Fibroblast of peridontal ligament (primary cell): Measurements from ENCODE around the gene PRKCD.
A peak's percentile ranks its signal among the peaks of the same experiment; 100 is the strongest.

Experiments used
- DNase-seq: peaks from one replicate; pipeline ENCODE4 v3.0.0-alpha.2; 2010; ENCODE audit errors: extremely low read depth

PRKCD gene

GRCh38 chr3:53190659-53191058, 29.6 kb downstream of the PRKCD start:
- DNase-seq: no peak

GRCh38 chr3:53191836-53192480, 30.9 kb downstream of the PRKCD start:
- DNase-seq: no peak

- no peak for DNase-seq
Measured at GRCh38 chr3:53192608-53193007, 31.6 kb downstream of the PRKCD start.

DNA sequence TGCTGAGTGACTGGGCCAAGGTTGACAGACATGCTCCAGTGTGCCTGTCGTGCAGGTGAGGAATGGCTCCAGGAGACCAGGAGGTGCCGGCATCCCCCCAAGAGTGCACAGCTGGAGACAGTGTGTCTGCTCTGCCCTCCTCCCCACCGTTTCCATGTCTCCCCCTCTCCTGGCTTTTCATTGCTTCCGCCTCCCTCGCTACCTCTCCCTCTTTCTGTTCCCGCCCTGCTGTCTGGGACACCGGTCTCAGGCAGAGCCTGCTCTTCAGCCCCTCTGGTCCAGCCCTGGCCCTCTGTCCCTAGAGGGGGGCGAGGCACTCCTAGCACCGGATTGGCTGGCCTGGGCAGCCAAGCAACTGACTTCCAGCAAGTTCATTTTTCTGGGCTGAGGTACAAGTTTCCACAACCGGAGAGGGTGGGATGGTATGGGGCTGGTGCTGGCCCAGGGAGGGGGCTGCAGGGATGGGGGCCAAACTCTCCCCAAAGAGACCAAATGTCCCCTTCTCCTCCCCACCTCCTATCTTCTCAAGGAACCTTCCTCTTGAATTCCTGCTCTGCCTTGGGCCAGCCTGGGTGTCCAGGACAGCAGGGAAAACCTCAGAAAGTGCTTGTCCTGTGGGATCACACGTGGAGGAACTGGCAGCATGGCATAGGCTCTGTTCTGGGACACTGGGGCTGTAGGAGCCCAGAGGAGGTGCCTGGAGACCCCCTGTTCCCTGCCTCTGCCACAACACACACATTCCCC, 32.6 kb downstream of the PRKCD start:
- no peak for DNase-seq

GRCh38 chr3:53194210-53195065, 33.4 kb downstream of the PRKCD start:
- DNase-seq: peak; percentile 29

- no peak for DNase-seq
Measured at GRCh38 chr3:53195066-53195450, 34.0 kb downstream of the PRKCD start.

DNA sequence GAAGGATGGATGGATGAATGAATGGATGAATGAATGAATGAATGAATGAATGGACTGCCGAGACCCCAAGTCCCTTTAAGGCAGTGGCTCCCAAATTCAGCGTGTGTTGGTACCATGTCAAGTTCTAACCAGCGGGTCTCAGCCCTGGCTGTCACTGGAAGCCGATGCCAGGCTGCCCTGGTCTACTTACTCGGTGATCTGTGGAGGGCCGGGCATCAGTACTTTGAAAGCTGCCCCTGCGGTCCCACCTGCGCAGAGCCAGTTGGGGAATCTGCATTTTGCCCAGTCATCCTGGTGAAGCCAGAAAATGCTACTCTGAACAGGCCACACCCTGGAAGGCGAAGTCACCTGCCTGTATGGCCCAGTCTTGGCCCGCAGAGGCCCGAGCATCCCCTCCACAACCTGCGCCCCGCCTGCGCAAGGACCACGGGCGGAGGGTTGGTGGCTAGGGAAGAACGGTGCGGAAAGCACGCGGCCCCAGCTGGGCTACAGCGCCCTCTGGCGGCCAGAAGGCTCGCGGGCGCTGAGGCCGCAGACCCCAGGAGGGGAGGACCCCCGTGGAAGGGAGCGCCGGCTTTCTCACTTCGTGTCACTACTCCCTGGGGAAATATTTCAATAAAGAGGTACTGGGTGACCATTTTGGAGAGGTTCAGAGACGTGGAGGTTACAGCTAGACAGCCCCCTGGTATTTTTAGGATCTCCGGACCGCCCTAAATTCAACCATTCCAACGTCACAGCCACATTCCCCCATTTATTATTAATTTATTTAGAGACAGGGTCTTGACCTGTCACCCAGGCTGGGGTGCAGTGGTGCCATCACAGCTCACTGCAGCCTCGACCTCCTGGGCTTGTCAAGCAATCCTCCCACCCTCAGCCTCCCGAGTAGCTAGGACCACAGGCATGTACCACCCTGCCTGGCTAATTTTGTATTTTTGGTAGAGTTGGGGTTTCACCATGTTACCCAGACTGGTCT, 34.9 kb downstream of the PRKCD start:
- no peak for DNase-seq

- DNase-seq: peak; percentile 21
Measured at GRCh38 chr3:53196575-53197407, 35.8 kb downstream of the PRKCD start.

GRCh38 chr3:53198256-53198977, 37.4 kb downstream of the PRKCD start:
- no peak for DNase-seq

- no peak for DNase-seq
Measured at GRCh38 chr3:53198996-53199395, 38.0 kb downstream of the PRKCD start.

GRCh38 chr3:53199834-53200233, 38.8 kb downstream of the PRKCD start:
- no peak for DNase-seq

- DNase-seq: no peak
Measured at GRCh38 chr3:53200501-53201498, 39.8 kb downstream of the PRKCD start.

- no peak for DNase-seq
Measured at GRCh38 chr3:53202331-53203015, 41.5 kb downstream of the PRKCD start.

DNA sequence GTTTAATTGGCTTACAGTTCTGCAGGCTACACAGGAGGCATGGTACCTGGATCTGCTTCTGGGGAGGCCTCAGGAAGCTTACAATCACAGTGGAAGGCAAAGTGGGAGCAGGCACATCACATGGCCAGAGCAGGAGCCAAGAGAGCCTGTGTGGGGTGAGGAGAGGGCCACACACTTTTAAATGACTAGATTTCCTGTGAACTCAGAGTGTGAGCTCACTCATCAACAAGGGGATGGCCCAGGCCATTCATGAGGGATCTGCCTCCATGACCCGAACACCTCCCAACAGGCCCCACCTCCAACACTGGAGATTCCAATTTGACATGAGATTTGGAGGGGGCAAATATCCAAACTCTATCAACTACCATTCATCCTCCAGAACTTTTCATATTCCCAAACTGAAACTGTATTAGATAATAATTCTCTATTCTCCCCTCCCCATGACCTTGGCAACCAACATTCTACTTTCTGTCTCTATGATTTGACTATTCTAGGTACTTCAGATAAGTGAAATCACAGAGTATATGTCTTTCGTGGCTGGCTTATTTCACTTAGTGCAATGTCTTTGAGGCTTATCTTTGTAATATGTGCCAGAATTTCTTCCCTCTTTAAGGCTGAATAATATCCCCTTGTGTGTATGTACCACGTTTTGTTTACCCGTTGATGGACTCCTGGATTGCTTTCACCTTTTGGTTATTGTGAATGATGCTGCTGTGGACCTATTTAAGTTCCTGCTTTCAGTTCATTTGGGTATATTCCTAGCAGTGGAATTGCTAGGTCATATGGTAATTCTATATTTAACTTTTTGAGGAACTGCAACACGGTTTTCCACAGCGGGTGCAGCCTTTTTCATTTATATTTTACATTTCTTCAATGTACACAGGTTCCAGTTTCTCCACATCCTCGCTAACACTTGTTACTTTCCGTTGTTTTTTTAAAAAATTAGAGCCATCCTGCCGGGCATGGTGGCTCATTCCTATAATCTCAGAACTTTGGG, 51.0 kb downstream of the PRKCD start:
- DNase-seq: no peak

GRCh38 chr3:53213276-53213675, 52.3 kb downstream of the PRKCD start:
- DNase-seq: no peak

DNA sequence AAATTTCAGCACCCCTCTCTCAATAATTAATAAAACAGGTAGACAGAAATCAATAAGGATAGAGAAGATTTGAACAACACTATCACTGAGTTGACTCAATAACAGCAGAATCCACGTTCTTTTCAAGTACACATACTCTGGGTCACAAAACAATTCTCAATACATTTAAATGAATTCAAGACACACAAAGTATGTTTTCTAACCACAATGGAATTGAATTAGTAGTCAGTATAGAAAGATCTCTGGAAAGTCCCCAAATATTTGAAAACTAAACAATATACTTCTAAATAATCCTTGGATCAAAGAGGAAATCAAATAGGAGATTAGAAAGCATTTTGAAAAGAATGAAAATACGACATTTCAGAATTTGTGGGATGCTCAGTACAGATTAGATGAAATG, 54.8 kb downstream of the PRKCD start:
- DNase-seq: peak; percentile 59

DNA sequence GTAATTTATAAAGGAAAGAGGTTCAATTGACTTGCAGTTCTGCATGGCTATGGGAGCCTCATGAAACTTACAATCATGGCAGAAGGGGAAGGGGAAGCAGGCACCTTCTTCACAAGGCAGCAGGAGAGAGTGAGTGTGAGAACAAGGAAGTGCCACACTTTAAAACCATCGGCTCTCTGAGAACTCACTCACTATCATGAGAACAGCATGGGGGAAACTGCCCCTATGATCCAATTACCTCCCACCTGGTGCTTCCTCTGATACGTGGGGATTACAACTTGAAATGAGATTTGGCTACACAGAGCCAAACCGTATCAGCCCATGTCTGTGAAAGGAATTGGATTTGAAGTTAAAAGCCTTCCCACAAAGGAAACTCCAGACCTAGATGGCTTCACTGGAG, 55.7 kb downstream of the PRKCD start:
- no peak for DNase-seq
